ENCODE data around the gene FABP7.

Gene FABP7

GRCh38 chr6:122798099-122798641 lies 18.7 kb downstream of the FABP7 start:
- peak; percentile 16 for DNase-seq (ENCODE audit: low spot score)

- no peak for DNase-seq (ENCODE audit: low spot score)
Observed at GRCh38 chr6:122799140-122799745, 19.7 kb downstream of the FABP7 start.

GRCh38 chr6:122799916-122800686 lies 20.6 kb downstream of the FABP7 start:
- no peak for DNase-seq (ENCODE audit: low spot score)

- no peak for DNase-seq (ENCODE audit: low spot score)
Observed at GRCh38 chr6:122800906-122801305, 21.4 kb downstream of the FABP7 start.

DNA sequence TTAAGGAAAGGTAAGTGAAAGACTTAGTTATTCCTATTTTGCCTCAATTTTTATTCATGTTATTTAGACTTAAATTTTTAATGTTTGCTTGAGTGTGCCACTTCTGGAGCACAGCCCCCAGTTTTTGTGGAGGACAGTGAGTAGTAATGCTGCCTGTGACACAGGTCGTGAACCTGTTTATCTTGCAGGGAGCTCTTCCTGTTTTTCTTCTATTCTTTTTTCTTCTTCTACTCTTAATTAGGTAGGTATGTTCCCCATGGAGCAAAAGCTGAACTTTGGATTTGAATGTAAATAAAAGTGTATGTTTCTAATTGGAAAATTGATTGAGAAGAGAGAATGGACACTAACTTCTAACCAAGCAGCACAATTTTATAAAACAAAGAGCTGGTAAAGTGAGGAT lies 21.9 kb downstream of the FABP7 start:
- DNase-seq (ENCODE audit: low spot score): no peak

DNA sequence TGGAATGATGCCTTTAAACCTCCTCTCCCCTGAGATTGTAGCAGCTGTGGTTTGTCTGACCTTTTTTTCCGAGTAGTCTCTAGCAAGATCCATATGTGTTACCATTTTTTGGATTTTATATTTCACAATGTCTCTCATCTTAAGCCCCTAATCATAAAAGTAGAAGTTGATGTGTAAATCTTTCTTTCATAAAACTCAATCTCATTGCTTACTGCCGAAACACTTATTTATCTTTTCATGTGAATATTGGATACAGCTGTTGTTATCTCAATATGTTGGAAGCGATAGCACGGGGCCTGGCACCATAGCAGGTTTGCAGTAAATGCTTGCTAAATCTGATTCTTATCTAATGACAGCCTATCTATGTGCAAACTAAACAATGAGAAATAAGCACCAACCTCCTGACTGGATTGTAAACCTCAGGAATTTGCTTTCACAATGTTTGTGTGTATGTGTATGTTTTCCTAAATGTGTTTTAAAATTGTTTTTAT lies 23.7 kb downstream of the FABP7 start:
- no peak for DNase-seq (ENCODE audit: low spot score)

GRCh38 chr6:122804962-122805485 lies 25.5 kb downstream of the FABP7 start:
- DNase-seq (ENCODE audit: low spot score): no peak

- no peak for DNase-seq (ENCODE audit: low spot score)
Observed at GRCh38 chr6:122806291-122806690, 26.8 kb downstream of the FABP7 start.

DNA sequence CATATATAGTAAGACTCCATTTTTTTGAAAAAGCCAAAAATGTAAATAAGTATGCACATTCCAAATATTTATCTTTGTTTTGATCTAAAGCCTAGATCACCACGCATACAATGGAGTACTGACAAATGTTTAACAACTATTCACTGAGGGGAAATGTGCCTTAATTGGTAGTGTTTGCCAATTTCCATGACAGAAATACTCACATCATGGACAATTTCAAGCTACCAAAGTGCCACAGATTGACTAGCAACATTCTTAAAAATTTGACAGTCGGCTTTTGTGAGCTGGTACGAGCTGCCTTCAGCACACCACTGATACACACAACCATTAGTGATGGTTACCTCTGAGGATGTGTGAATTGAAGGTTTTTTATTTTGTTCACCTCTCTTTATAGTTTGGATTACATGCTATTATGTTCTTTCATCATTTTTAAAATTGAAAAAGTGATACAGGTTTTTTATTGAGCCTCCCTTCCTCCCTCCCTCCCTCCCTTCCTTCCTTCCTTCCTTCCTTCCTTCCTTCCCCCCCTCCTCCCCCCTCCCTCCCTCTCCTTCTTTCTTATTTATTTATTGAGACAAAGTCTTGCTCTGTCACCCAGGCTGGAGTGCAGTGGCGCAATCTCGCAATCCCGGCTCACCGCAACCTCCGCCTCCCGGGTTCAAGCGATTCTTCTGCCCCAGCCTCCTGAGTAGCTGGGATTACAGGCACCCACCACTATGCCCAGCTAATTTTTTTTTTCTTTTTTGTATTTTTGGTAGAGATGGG lies 28.8 kb downstream of the FABP7 start:
- DNase-seq (ENCODE audit: low spot score): no peak

GRCh38 chr6:122809001-122809400 lies 29.5 kb downstream of the FABP7 start:
- no peak for DNase-seq (ENCODE audit: low spot score)

GRCh38 chr6:122809691-122810090 lies 30.2 kb downstream of the FABP7 start:
- DNase-seq (ENCODE audit: low spot score): no peak

GRCh38 chr6:122810189-122810588 lies 30.7 kb downstream of the FABP7 start:
- no peak for DNase-seq (ENCODE audit: low spot score)

GRCh38 chr6:122817358-122817757 lies 37.8 kb downstream of the FABP7 start:
- no peak for DNase-seq (ENCODE audit: low spot score)

DNA sequence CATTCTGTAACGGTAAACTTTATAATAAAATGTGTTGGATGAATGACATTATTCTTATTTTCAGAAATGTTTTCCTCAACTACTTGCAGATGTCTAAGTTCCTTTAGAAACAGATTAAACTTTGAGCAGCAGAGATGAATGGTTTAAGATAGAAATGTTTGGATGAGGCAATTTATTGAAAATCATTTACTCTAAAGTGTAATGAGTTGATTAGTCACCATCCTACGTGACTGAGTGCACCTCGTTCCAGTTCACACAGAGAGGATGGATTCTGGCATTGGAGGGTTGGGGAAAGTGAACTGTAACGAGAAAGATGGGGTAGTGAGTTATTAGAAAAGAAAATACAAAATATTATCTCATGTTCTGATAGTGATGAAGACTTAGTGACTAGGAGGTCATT lies 38.2 kb downstream of the FABP7 start:
- no peak for DNase-seq (ENCODE audit: low spot score)

DNA sequence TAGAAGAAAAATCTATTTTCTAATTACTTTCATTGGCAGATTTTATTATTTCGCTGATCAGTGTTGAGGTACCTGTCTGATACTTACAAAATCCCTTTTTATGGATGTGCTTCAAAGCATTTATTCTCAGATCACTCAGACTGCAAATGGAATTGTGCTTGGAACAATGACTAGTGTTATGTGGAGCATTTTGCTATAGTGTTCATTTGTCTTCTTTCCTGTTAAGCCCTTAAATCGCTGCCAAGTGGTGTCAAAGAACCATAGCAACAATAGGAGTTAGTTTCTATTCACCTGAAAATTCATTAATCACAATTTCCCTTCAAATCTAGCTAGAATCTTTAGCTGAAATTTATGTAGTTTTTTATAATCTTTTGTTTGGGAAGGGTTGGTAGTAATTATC lies 39.4 kb downstream of the FABP7 start:
- DNase-seq (ENCODE audit: low spot score): no peak

DNA sequence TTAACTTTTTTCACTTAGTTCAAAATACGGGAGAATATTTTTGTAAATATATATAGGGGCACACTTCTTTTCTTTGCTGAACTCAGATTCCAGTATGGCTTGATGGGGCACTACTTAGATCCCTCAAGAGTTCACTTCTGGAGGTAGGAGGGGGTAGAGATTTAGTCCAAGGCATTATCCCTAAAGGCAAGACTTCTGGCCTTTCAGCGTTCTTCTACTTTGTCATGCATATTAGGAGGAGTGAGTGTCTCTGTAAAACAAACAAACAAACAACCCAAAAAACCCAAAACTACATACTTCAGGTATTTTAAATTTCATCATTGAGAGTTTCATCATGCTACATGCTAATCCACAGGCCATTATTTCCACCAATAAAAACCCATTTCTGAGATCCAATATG lies 41.6 kb downstream of the FABP7 start:
- no peak for DNase-seq (ENCODE audit: low spot score)

DNA sequence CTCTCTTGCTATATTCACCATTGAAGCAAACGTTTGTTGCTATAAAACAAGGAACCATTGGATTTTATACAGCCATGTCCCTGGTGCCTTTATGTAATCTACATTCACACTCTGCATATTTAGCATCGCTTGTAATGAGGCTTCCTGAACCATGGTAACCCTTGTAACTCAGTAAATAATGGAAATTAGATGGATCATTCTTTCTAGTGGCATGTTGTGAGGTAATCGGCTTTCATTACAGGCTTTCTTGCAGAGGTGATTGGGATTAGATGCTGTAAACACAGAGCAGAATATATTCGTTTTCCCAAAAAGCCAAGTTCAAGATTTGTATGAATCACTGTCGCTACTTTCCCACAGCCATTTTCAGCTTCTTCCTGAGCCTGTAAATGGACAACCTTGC lies 45.6 kb downstream of the FABP7 start:
- no peak for DNase-seq (ENCODE audit: low spot score)

DNA sequence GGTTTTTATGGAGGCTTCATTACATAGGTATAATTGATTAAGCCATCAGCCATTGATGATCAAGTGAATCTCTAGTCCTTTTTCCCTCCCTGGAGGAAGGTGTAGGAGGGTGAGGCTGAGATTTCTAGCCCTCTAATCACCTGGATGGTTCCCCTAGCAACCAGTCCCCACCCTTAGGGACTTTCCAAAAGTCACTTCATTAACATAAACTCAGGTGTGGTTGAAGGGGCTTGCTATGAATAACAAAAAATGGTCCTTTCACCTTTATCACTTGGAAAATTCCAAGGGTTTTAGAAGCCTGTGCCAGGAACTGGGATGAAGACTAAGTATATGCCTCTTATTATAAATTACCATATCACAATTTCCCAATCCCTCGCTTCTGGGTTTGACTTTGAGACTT lies 49.9 kb downstream of the FABP7 start:
- DNase-seq (ENCODE audit: low spot score): no peak

GRCh38 chr6:122831511-122831910 lies 52.0 kb downstream of the FABP7 start:
- DNase-seq (ENCODE audit: low spot score): no peak

GRCh38 chr6:122832459-122832858 lies 52.9 kb downstream of the FABP7 start:
- no peak for DNase-seq (ENCODE audit: low spot score)

- no peak for DNase-seq (ENCODE audit: low spot score)
Observed at GRCh38 chr6:122833021-122833491, 53.5 kb downstream of the FABP7 start.

Measured in SK-N-DZ (cell line).